NCI-H1105 (cell line): ENCODE data around the gene RNF157.
"Not testable (repeated sequence)": the region's sequence is repeated elsewhere in the genome, so short reads cannot be mapped to it uniquely, and the experiment has no call there.

ENCODE experiments used
- DNase-seq: peaks from one replicate; lab custom pipeline; 2025; lab: John Stamatoyannopoulos, UW

The RNF157 gene

DNA sequence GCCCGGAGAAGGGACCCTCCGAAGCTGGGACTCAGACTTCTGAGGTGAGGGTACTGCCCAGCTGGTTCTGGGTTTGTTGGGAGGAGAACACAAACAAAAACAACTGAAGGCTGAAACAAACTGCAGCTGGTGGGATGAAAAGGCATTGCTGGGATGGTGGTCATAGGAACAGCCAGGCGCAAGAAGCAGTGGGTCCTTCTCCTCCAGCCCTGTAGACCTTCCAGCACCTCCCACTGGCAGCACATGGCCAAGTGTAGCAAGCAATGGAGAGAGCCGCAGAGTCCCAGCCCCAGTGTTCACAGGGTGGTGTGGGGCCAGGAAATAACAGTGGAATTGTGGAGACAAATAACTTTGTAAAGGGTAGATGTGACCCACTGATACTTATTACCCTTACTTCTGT, 50.6 kb downstream of the RNF157 start:
- DNase-seq, result no peak

DNA sequence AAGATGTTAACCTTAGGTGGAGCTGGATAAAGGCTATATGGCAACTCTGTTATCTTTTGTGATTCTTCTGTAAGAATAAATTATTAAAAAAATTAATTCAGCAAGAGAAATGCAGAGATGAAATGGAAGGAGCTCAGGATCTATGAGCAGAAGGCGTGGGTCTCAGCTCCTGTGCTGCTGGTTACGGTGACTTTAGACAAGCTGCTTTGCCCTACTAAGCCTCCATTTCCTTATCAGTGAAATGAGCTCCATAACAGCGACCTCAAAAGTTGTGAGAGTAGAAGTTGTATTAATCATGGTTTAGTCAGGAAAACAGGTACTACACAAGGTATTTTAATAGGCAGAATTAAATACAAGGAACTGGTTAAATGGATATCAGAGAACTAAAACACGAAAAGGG, 51.0 kb downstream of the RNF157 start:
- DNase-seq, result no peak

DNA sequence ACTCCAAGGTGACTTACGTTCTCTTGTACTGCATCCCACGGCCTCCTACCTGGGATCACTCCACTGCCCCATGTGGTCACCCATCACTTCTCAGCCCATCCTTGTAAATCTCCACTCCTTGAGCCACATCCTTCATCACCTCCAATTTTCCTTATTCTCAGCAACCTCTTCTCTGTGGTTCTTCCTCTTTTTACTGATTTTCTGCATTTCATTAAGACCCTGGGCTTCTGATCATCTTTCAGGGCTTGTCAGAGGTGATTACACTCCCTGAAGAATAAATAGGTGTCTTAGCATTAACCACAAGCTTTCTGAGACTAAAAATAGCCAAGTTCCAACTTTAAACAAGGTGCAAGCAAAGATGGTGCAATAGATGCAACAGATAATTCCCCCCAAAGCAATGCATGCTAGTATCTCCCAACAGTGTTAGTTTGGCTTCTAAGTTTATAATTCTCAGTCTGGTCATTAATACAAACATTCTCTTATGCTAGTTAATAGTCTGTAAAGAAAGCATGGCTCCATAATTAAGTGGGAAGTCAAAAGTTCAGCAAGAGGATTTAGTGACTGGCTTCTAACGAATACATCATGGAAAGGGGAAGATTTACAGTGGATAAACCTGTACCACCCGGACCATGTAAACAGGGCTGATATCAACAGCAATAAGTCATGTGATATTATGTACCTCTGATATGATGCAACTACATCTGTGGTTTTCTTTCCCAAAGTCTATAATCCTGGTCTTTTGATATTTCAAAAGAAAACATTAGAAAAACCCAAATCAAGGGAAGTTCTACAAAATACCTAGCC, 51.9 kb downstream of the RNF157 start:
- DNase-seq, result no peak

DNA sequence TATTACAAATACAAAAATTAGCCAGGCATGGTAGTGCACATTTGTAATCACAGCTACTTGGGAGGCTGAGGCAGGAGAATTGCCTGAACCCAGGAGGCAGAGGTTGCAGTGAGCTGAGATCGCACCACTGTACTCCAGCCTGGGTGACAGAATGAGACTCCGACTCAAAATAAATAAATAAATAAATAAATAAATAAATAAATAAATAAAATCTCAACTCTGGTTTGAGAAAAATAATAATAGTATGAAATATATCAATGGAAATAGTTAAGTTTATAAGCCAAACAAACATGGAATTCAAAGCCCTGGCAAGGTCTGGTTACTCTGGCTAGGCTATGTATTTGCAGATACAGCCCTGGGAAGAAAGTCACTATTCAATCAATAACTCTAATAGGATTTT, 53.5 kb downstream of the RNF157 start:
- not testable (repeated sequence) for DNase-seq

DNA sequence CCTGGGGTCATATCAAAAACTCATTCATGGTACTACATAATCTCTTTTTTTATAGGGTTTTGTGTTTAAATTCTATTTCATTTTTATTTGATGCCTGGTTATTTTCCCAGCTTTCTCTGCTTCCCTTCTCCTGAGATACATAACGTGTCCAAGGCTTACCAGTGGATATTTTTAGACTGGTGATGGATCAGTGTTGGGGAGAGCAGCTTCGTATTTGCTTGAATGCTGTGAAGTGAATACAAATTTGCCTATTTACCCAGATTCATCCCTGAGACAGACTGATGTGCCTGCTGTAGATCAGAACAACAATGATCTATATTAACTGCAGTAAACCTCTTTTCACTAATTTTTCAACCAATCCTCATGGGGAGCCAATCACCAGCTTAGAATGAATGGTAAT, 56.0 kb downstream of the RNF157 start:
- DNase-seq, result no peak

DNA sequence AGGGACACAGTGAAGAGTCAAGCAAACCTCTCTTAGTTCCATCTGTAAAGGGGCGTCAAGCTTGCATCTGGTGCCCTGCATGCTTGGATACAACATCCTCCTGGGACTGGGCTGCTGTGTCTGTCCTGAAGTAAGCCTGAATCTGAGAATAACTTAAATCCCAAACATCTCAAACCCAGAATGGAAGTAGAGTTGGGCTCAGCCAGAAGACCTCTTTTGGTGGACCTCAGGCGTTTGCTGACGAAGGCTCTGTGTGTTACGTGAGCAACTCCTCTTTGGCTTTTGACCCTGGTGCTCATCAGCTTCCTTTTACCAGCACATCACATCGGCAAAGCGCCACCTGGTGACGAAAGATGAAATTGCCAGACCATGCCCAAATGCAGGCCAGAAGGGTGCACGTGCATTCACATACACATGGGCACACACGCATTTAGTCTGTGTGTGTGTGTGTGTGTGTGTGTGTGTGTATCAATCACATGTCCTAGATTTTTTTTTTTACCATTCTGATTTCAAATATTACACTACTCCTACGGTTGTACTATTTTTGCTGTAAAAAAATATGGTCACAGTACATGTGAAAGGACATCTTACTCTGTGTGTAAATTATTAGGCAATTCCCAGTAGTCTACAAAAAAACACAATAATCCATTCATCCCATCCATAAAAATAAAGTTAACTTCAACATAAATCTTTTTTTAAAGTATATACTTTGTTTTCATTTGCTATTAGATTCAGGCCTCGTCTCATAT, 58.1 kb downstream of the RNF157 start:
- peak; percentile 71 for DNase-seq

DNA sequence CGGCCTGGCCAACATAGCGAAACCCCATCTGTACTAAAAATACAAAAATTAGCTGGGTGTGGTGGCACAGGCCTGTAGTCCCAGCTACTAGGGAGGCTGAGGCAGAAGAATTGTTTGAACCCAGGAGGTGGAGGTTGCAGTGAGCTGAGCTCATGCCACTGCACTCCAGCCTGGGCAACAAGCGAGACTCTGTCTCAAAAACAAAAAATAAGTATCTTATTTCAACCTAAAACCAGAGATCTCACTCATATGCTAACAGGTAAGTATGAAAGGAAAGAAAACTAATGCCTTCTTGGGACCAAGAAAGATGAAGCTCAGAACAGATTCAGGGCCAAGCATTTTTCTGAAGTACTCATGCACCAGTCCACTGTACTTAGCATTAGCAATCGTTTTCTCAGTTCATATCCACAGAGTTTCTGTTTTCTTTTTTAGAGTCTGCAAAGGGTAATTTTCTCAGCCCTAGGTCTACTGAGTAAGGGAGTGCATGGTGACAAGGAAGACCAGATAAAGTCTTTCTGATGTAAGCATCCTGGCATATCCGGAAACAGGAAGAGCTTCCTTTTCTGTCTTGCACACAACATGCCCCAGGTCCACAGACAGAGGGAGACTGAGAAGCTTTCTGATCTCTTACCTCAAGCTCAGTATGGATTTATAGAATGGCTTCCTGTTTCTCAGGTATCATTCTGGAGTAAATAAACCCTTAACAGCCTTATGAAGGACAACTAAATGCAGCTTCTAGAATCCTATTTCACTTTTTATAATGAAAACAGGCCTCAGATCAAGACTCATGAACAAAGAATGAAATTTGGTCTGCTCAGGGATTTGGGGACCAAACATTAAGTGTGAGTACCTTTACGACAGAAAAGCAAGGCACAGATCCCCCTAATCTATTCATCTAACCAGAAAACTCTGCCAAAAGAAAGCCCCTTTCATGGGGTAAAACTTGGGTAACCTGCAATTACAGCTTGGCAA, 60.5 kb downstream of the RNF157 start:
- no peak for DNase-seq

DNA sequence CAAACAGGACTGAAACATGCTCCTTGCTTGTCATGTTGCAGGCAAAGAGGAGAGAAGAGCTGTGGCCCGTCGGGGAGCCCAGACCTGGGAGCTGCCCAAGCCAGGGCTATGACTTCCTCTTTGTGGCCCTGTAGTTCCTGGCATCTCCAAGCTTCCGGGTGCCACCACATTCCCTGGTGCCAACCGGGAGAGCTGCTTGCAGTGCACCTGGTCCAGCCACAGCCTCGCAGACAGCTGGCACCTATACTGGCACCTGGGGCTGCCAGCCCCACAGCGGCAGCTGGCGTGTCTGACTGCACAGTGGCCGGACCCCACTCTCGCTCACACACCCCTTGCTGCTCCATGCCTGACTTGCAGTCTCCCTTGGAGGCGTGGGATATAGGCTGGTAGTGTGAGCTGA, 62.2 kb downstream of the RNF157 start:
- DNase-seq, result no peak

DNA sequence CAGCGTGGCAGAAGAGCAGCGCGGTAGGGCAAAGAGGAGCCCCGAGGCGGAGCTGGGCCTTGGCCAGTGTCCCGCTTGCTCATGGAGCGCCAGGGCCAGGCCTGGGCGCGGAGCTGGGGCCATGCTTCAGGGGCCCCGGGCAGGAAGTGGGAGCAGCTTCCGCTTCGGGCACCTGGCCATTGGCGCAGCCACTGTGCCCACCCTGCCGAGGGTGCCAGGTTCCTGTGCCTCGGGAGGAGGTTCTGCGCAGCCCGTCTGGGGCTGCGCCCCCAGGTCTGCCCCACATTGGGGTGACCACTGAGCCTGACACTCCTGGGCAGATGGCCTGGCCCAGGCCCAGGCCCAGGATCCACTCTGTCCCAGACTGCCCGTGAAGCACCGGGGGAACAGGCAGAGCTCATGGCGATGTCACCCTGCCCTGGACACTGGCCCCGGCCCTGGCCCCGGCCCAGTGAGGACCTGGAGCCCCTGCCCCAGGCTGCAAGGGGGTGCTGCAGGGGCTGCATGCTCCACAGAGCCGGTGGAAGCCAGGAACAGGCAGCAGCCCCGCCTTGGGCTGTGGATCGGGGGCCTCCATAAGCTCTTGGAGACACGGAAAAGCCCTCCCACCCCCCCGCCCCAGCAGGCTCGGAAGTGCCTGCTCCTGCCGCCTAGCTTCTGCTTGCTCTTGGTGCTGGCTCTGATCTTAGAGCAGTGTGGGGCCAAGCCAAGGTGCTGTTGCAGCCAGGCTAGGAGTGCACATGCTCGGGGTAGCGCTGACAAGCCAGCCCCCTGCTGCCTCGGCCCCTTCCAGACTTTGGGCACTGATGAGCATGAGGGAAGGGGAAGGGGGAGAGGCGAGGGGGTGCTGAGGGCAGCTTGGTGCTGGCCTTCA, 63.4 kb downstream of the RNF157 start:
- DNase-seq, result no peak

DNA sequence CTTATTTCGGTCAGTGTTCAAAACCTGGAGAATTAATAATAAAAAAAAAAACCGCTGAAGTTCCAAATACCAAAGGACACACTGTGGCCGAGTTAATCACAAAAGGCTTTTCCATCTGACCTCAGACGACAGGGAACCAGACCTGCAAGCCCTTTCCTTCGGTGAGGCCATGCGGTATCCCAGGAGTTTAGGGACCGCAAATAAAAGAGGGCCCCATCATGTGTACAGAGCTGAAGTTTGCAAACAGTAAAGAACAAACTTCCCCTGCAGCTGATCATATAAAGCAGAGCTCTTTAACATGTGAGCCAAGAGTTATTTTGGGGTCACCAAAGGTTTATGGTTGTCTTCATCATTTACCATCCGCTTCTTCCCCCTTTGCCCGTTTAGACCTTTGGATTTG, 66.3 kb downstream of the RNF157 start:
- DNase-seq, result no peak

DNA sequence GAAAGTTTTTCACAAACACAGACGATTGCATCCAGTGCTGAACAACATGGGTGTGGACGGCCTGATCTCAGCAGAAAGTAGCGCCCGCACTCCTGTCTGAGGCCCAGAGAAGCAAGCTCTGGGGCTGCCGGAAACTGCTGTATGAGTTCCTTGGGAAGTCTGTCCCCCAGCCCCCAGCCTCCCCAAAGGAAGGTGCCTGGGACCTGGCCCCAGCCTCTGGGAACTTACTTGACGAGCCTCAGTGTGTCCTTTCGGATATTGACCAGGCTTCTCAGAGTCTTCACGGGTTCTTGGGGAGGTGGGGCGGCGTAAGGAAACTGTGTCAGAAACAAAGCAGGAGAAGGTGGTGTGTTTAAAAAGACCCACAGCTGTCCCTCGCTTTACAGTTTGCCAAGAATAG, 66.8 kb downstream of the RNF157 start:
- DNase-seq, result no peak

DNA sequence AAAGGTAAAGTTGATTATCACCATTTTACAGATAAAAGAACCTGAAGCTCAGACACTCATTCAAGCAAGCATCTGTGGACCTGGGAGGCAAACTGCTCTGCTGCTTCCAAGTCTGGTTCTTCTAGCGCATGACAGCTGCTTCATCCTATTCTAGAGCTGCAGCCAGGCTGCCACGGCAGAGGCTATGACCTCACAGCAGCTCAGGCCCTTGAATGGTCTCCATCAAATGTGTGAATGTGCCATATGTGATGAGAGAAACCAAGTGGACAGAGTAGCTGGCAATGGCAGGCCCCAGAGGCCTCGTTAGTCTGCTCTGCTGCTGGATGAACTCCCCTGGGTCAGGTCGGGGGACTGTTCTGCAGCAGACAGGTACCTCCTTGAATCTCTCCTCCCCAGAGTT, 68.6 kb downstream of the RNF157 start:
- DNase-seq, result no peak

DNA sequence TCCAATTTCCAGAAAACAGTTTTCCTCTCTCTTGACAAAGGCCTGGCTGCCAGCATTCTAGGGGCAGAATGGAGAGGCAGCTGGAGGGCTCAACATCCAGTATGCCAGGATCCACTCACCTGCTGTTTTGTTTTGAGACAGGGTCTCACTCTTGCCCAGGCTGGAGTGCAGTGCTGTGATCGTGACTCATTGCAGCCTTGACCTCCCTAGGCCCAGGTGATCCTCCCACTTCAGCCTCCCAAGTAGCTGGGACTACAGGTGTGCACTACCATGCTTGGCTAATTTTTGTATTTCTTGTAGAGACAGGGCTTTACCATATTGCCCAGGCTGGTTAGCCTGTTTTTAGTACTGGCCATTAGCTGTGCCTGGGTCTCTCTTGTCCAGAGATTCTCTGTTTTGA, 70.2 kb downstream of the RNF157 start:
- DNase-seq, result no peak

DNA sequence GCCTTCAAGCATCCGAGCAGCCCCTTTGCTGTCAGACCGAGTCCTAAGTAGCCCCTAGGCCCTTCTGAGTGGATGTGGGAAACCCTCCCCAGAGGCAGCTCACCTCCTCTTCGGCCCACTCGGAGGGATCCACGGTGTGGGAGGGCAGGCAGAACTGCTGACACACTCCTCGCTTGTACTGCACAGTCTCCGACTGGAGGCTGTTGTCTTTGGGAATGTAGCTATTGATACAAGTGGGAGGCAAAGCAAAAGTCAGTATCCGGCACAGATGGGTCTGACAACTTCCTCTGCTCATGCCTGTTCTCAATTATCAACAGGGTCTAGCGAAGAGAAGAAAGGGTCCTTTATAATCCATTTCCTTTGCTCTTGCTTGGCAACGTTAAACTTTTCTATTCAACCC, 73.4 kb downstream of the RNF157 start:
- no peak for DNase-seq

DNA sequence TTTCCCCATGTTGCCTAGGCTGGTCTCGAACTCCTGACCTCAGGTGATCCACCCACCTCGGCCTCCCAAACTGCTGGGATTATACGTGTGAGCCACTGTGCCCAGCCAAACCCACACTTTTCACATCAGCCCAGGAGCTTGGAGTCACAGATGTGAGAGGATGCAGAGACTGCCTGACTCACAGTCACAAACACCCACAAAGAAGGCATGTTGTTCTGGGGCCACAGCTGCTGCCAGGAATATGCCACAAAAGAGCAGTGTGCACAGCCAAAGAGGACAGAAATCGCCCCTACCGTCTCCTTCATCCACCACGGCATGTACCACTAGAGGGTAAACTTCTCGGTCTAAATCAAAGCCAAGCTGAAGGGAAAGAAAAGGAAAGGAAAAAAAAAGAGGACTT, 74.1 kb downstream of the RNF157 start:
- no peak for DNase-seq

DNA sequence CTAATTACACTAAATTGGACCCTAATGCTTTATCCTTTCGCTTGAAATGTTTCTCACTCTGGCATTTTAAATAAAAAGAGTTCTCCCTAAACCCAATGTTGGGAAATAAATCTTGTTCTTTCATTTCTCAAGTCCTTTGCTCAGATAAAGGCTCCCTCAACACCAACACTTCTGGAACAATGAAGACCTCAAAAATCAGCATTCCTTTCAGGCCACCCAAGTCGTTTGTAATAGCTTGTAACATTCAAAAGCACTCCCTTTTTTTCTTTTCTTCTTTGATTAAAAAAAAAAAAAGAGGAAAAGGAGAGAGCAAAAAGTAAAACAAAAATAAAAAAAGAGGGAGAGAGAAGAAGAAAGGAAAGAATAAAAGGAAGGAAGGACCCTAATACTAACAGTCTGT, 76.0 kb downstream of the RNF157 start:
- no peak for DNase-seq

DNA sequence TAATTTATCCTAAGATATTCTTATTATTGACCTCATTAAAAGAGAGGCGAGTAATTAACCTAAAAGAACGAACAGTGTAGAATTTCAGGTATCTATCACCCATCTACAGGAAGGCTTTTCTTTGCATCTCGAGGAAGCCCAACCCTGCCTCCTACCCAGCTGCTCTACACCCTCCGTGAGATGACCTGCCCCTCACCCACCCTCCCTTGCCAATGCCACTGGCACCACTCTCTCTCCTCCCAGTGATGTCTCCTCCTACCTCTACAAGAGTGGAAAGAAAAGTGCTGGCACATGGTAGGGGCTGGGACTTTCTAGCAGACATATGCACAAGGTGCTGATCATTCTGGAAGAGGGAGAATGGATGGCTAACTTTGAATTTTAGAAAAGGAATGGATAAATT, 76.4 kb downstream of the RNF157 start:
- DNase-seq, result no peak

DNA sequence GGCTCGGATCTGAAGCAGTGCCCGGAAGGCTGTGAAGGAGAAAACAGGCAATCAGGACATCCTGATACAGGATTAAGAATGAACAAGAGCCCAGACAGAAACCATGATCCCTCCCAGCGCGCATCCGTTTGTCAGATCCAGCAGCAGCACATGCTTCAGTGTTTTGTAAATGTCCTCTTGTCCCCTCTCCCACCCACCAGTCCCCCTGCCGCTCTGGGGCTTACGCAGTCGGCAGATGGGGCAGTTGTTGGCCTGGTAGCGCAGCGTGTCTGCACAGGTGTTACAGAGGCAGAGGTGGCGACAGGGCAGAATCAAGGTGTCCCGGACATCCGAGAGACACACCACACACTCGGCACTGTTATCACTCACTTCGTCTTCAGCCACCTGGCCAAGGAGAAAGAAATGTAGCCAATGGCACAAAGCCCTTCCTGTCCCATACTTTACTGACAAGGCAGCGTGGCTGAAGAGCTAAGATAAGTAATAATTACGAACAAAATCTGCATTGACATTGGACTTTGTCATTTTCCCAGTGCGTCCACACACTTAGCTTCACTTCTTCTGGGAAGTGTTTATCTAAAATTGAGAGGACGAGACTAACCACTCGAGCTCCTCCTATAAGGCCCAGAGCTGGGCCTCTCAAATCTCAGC, 78.5 kb downstream of the RNF157 start:
- DNase-seq, result no peak

DNA sequence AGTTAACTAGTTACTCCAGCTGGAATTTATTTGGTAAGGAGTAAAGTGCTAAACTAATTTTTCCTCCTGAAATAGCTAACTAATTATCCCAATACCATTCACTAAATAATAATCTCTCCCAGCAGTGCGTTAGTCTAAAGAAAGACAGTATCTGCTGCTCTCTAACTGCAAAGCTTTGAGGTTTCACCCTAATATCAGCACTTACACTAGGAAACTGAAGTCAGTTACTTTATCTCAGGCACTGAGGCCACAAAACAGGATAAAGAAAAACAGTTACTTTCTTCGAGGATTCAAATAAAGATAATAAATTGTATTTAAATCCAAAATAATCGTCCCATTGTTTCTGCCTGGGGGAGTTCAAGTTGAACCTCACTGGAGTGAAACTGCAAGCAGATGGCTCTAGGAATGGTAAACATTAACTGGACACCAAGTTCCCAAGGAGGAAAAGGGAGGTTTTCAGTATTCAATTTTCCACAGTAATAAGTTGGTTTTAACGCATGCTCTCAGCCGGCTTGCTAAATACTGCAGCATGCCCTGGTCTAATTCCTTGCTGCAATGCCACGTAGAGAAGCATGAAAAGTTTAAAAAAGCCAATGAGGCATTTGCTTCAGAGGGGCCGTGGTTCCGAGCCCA, 79.3 kb downstream of the RNF157 start:
- no peak for DNase-seq

DNA sequence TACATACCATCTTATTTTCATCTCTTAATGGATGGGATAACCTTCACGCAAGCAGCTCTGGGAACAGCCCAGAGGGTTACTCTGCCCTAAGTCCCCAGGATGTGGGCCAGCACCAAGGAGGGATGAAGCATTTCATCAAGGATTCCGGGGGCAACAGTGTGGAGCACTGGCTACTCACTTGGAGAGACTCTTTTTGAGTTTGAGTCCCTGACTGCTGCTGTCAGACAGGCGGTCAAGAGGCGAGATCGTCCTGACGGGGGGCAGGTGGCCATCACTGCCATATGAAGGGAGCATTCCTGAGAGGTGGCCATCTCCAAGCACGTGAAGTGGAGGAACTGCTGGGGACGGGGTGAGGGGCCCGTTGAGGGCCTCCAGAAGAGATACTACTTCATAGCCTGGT, 81.1 kb downstream of the RNF157 start:
- no peak for DNase-seq

DNA sequence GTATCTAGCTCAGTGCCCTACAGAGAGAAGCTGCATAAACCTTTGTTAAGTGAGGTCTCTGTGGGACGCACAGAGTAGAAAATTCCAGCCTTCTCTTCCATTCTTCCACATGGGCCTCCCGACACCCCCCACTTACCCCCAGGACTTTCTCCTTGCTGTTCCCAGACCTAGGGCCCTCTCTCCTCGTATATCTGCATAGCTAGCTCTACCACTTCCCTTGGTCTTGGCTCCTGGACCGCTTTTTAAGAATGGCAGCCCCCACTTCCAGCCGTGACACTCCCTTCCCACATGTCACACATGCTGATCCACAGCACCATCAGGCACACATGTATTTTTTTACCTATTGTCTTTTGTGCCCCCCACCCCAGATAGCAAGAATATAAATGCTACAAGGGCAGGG, 82.5 kb downstream of the RNF157 start:
- no peak for DNase-seq
